Erythroblast (primary cell): ENCODE measurements around the gene CTPS1.

Experiments used
- GATA1 ChIP-seq: IDR thresholded peaks from 2 replicates; pipeline ENCODE4 v1.6.1; 2011; ENCODE audit warnings: low read depth, mild to moderate bottlenecking, control low read depth, low read length, moderate library complexity
- POLR2A ChIP-seq: IDR thresholded peaks from 2 replicates; pipeline ENCODE4 v1.6.1; 2011; ENCODE audit warnings: mild to moderate bottlenecking, low read length

DNA sequence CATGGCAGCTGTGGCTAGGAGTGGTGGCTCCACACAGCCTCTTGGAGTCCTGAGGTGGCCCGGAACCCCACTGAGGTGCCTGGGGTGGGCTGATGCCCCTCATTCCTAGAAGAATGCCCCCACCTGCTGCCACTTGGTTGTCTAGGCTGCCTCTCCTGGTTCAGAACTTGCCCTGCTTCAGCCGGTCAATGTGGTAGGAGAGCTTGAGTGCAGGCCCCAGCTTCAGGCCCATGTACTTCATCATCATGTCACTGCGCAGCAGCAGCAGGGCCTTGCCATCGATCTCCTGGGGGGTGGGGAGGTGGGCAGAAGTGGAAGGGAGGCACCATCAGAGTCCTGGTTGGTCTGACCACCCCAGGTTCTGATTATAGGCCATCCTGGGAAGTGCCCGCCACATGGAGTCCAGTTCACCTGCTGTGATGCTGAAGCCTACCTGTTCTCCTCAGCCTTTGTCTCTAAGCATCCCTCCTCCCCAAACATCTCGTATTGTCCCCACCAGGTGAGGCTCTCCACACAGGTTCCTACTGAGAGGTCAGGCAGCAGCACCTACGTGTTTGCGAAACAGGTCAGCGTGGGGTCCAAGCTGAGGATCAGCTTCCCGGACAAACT lies 48.6 kb downstream of the CTPS1 start:
- no peak for TF ChIP-seq POLR2A
- no peak for TF ChIP-seq GATA1
